Glutamatergic neuron (in vitro differentiated cells): ENCODE measurements around the gene SAP30BP. TPM values are rescaled to one million over a fixed set of nuclear protein-coding genes. Genes with fewer than 3 reads are reported as not detected.

Source experiments
- DNase-seq: peaks from one replicate; pipeline ENCODE4 v3.0.0; 2022
- H3K27ac Mint-ChIP-seq: one replicate; pipeline ENCODE4 v1.8.0; 2020; ENCODE audit warnings: mild to moderate bottlenecking, mixed read lengths, inconsistent platforms; ENCODE audit not compliant: unreplicated experiment
- H3K27me3 Mint-ChIP-seq: one replicate; pipeline ENCODE4 v1.8.0; 2020; ENCODE audit warnings: mild to moderate bottlenecking, moderate library complexity, mixed read lengths, inconsistent platforms; ENCODE audit not compliant: unreplicated experiment
- H3K36me3 Mint-ChIP-seq: one replicate; pipeline ENCODE4 v1.8.0; 2020; ENCODE audit warnings: mild to moderate bottlenecking, mixed read lengths, inconsistent platforms; ENCODE audit not compliant: unreplicated experiment
- H3K4me1 Mint-ChIP-seq: one replicate; pipeline ENCODE4 v1.8.0; 2020; ENCODE audit warnings: mild to moderate bottlenecking, low read depth, mixed read lengths, inconsistent platforms; ENCODE audit not compliant: unreplicated experiment
- H3K4me3 Mint-ChIP-seq: one replicate; pipeline ENCODE4 v1.8.0; 2020; ENCODE audit warnings: mild to moderate bottlenecking, mixed read lengths, inconsistent platforms; ENCODE audit not compliant: unreplicated experiment
- H3K9me3 Mint-ChIP-seq: one replicate; pipeline ENCODE4 v1.8.0; 2020; ENCODE audit warnings: mild to moderate bottlenecking, moderate library complexity, mixed read lengths, inconsistent platforms; ENCODE audit not compliant: unreplicated experiment
- total RNA-seq: library from RNA; stranded (reverse); fragmentation: NEBNext Ultra II Directional; extraction: Animal tissue kit (Norgen Biotek cat#: 25700); gene quantifications from one replicate; pipeline ENCODE4 v1.2.1, GENCODE V29; 2021; ENCODE audit not compliant: unreplicated experiment
- TF ChIP-seq, protein P1 (sequence below): fragments of 200-600 bp; sonication (generic); IDR thresholded peaks from one replicate; pipeline ENCODE4 v1.5.0; 2021; ENCODE audit not compliant: partially characterized antibody, unreplicated experiment

Gene SAP30BP
- total RNA-seq, 1 donor from 2014 or later, result 115 TPM

- Mint-ChIP-seq H3K9me3 (peaks cover 3% of the 10 kb centered on the region), H3K36me3 (no peaks in the 10 kb centered on the region), H3K4me3 (no peak overlapping the region), H3K27me3 (peaks cover 4% of the 10 kb centered on the region), H3K27ac (no peak overlapping the region), H3K4me1 (peaks cover 2% of the 10 kb centered on the region)
- no peak for DNase-seq
- TF ChIP-seq, protein P1, sequence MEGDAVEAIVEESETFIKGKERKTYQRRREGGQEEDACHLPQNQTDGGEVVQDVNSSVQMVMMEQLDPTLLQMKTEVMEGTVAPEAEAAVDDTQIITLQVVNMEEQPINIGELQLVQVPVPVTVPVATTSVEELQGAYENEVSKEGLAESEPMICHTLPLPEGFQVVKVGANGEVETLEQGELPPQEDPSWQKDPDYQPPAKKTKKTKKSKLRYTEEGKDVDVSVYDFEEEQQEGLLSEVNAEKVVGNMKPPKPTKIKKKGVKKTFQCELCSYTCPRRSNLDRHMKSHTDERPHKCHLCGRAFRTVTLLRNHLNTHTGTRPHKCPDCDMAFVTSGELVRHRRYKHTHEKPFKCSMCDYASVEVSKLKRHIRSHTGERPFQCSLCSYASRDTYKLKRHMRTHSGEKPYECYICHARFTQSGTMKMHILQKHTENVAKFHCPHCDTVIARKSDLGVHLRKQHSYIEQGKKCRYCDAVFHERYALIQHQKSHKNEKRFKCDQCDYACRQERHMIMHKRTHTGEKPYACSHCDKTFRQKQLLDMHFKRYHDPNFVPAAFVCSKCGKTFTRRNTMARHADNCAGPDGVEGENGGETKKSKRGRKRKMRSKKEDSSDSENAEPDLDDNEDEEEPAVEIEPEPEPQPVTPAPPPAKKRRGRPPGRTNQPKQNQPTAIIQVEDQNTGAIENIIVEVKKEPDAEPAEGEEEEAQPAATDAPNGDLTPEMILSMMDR, result no peak
These were observed 45.1 kb upstream of the SAP30BP start for GRCh38 chr17:75622076-75622475.

DNA sequence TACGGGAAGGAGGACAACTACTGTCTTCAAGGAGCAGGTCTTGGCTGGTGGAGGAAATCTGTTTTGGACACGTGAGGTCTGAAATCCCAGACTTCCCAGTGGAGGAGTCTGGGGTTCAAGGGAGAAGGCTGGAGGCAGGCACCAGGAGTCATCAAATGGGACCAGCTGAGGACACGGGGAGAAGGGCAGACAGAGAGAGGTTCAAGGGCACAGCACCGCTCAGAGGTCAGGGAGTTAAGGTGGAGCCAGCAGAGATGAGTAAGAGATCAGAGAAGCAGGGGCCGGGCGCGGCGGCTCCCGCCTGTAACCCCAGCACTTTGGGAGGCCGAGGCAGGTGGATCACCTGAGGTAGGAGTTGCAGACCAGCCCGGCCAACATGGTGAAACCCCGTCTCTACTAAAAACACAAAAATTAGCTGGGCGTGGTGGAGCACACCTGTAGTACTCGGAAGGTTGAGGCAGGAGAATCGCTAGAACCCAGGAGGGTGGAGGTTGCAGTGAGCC, 44.3 kb upstream of the SAP30BP start:
- TF ChIP-seq, protein P1, result no peak
- H3K27me3 Mint-ChIP-seq, result peaks cover 4% of the 10 kb centered on the region
- peaks cover 2% of the 10 kb centered on the region for H3K4me1 Mint-ChIP-seq
- no peaks in the 10 kb centered on the region for H3K36me3 Mint-ChIP-seq
- no peak overlapping the region for H3K4me3 Mint-ChIP-seq
- DNase-seq, result no peak
- H3K27ac Mint-ChIP-seq, result no peak overlapping the region
- H3K9me3 Mint-ChIP-seq, result peaks cover 3% of the 10 kb centered on the region

- Mint-ChIP-seq H3K27me3 (peaks cover 4% of the 10 kb centered on the region), H3K4me3 (no peak overlapping the region), H3K36me3 (no peaks in the 10 kb centered on the region), H3K27ac (no peak overlapping the region), H3K4me1 (peaks cover 2% of the 10 kb centered on the region), H3K9me3 (peaks cover 3% of the 10 kb centered on the region)
- TF ChIP-seq, protein P1, result no peak
- no peak for DNase-seq
These were observed 43.8 kb upstream of the SAP30BP start for GRCh38 chr17:75623386-75623785.

DNA sequence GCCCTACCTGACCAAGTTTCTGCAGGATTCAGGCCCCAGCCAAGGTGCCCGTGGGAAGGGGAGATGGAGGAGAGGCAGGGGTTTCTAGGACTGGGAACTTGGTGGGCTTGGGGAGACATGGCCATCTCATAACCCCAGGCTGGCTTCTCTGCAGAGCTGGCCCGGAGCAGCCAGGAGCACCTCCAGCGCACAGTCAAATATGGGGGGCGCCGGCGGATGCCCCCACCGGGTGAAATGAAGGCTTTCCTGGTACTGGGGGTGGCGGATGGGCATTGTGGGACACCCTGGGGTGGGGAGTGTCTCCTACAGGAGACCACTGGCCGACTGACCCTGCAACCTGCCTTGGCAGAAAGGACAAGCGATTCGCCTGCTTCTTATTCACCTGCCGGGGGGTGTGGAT, 43.1 kb upstream of the SAP30BP start:
- TF ChIP-seq, protein P1, result no peak
- H3K9me3 Mint-ChIP-seq, result peaks cover 3% of the 10 kb centered on the region
- no peak overlapping the region for H3K4me3 Mint-ChIP-seq
- peaks cover 2% of the 10 kb centered on the region for H3K4me1 Mint-ChIP-seq
- H3K27me3 Mint-ChIP-seq, result peaks cover 4% of the 10 kb centered on the region
- DNase-seq, result no peak
- no peaks in the 10 kb centered on the region for H3K36me3 Mint-ChIP-seq
- no peak overlapping the region for H3K27ac Mint-ChIP-seq

DNA sequence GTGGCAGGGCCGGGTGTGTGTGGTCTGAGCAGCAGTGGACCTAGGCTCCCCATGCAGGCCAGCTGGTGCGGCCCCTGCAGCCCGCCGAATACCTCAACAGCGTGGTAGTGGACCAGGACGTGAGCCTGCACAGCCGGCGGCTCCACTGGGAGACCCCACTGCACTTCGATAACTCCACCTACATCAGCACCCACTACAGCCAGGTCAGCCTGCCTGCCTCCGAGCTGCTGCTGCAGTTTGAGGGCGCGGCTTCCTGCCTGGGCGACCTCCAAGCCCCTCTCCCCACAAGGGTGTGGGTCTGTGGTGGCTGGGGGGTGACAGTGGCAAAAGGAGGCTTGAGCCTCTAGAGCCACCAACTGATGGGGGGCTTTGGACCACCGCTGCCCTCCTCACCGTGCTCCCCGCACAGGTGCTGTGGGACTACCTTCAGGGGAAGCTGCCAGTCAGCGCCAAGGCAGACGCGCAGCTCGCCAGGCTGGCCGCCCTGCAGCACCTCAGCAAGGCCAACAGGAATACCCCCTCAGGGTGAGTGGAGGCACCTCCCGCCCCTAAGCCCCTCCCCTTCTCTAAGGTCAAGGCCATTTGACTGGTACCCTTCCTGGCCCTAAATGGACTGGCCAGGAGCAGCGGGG, 42.3 kb upstream of the SAP30BP start:
- H3K27me3 Mint-ChIP-seq, result peaks cover 4% of the 10 kb centered on the region
- H3K36me3 Mint-ChIP-seq, result no peaks in the 10 kb centered on the region
- TF ChIP-seq, protein P1, result no peak
- H3K4me3 Mint-ChIP-seq, result no peak overlapping the region
- H3K4me1 Mint-ChIP-seq, result peaks cover 2% of the 10 kb centered on the region
- peaks cover 3% of the 10 kb centered on the region for H3K9me3 Mint-ChIP-seq
- no peak overlapping the region for H3K27ac Mint-ChIP-seq
- DNase-seq, result no peak
